Posterior vena cava (tissue), 2 donors: Measurements from ENCODE around the gene UBXN4. TPM values are rescaled to one million over a fixed set of nuclear protein-coding genes. Genes with fewer than 3 reads are reported as not detected.
"Not testable (repeated sequence)": the region's sequence is repeated elsewhere in the genome, so short reads cannot be mapped to it uniquely, and the experiment has no call there.

Experiments
- DNase-seq: peaks from one replicate; pipeline ENCODE4 v3.0.0-alpha.2; 2020; ENCODE audit warnings: low spot score
- intact Hi-C, 2 donors: fragments of 100-400 bp; cut with DNase I; formaldehyde crosslinking; loops; one replicate each; pipeline versions ENCODE4 v1.14.1 to v1.14.2; 2022 to 2023
- long read RNA-seq, 2 donors: library from polyadenylated mRNA; unstranded; transcript quantifications; one replicate each; pipeline ENCODE4 v2.0.0, GENCODE V29; 2020 to 2021
- total RNA-seq, 2 donors: library from RNA; stranded (reverse); fragmentation: NEBNext Ultra II Directional; extraction: Animal tissue kit (Norgen Biotek cat#: 25700); gene quantifications; one replicate each; pipeline ENCODE4 v1.2.1, GENCODE V29; 2021
- donor health status: DM: yes; HTN: yes; CAD: no.
- donor health status: DM: yes; HTN: yes; CAD: no.

The UBXN4 gene
- 10 to 100 TPM; 83.6 to 88.3 TPM for total RNA-seq
- long read RNA-seq, donor 1, full-length matches to known transcripts = 6 of 26 reads
- long read RNA-seq, donor 1, partial matches to known transcripts = 18 of 26 reads
- long read RNA-seq, donor 1, other reads (novel, unspliced or antisense) = 2 of 26 reads
- long read RNA-seq, donor 2, partial matches to known transcripts = 81 of 116 reads
- long read RNA-seq, donor 2, other reads (novel, unspliced or antisense) = 33 of 116 reads

GRCh38 chr2:135741395-135742324 is at the start of gene UBXN4:
Gene UBXN4 (plus strand): TSS chr2:135741855. CDS start chr2:135741930, 75 bp downstream.
- DNase-seq = peak; percentile 99

GRCh38 chr2:135694711-135695110 is 46.9 kb upstream of the UBXN4 start:
- DNase-seq = no peak
- intact Hi-C loops = no loop called here

More at GRCh38 chr2:135741395-135742324, at the start of gene UBXN4:
- intact Hi-C loops = no loop called here

GRCh38 chr2:135698838-135699237 is 42.8 kb upstream of the UBXN4 start:
- intact Hi-C loops = no loop called here

GRCh38 chr2:135701442-135701841 is 40.2 kb upstream of the UBXN4 start:
- DNase-seq = no peak
- intact Hi-C loops = no loop called here

More at GRCh38 chr2:135698838-135699237, 42.8 kb upstream of the UBXN4 start:
- DNase-seq = no peak

- intact Hi-C loops = no loop called here
- DNase-seq = no peak
Observed at GRCh38 chr2:135703300-135703699, 38.4 kb upstream of the UBXN4 start.

GRCh38 chr2:135704075-135704474 is 37.6 kb upstream of the UBXN4 start:
- not testable (repeated sequence) for DNase-seq

GRCh38 chr2:135708159-135708558 is 33.5 kb upstream of the UBXN4 start:
- intact Hi-C loops = no loop called here
- no peak for DNase-seq

More at GRCh38 chr2:135704075-135704474, 37.6 kb upstream of the UBXN4 start:
- intact Hi-C loops = not testable (repeated sequence)

- intact Hi-C loops = loop anchor here (10.0 kb wide), 1 partner anchor 705 kb away; no protein-coding TSS in a partner anchor
- peak; percentile 85 for DNase-seq
Observed at GRCh38 chr2:135709992-135710391, 31.7 kb upstream of the UBXN4 start.

- intact Hi-C loops = loop anchor here (10.0 kb wide), 1 partner anchor 710 kb away; no protein-coding TSS in a partner anchor
- DNase-seq = not testable (repeated sequence)
Observed at GRCh38 chr2:135715086-135715485, 26.6 kb upstream of the UBXN4 start.

- DNase-seq = no peak
- intact Hi-C loops = no loop called here
Observed at GRCh38 chr2:135728064-135728743, 13.5 kb upstream of the UBXN4 start.

- no peak for DNase-seq
- intact Hi-C loops = no loop called here
Observed at GRCh38 chr2:135732561-135732960, 9.1 kb upstream of the UBXN4 start.

GRCh38 chr2:135733045-135733444 is 8.6 kb upstream of the UBXN4 start:
- DNase-seq = no peak
- intact Hi-C loops = no loop called here

- intact Hi-C loops = no loop called here
Observed at GRCh38 chr2:135736546-135736945, 5.1 kb upstream of the UBXN4 start.

GRCh38 chr2:135740206-135740605 is 1.4 kb upstream of the UBXN4 start:
- intact Hi-C loops = no loop called here
- no peak for DNase-seq

More at GRCh38 chr2:135736546-135736945, 5.1 kb upstream of the UBXN4 start:
- no peak for DNase-seq

- intact Hi-C loops = no loop called here
- no peak for DNase-seq
Observed at GRCh38 chr2:135741043-135741394, 636 bp upstream of the UBXN4 start.

GRCh38 chr2:135742325-135742757 is 686 bp downstream of the UBXN4 start:
- intact Hi-C loops = no loop called here
- no peak for DNase-seq

- intact Hi-C loops = no loop called here
Observed at GRCh38 chr2:135743860-135744259, 2.2 kb downstream of the UBXN4 start.

GRCh38 chr2:135744760-135745314 is 3.2 kb downstream of the UBXN4 start:
- no peak for DNase-seq
- intact Hi-C loops = no loop called here

More at GRCh38 chr2:135743860-135744259, 2.2 kb downstream of the UBXN4 start:
- no peak for DNase-seq

- intact Hi-C loops = no loop called here
Observed at GRCh38 chr2:135745545-135745944, 3.9 kb downstream of the UBXN4 start.

More at GRCh38 chr2:135745545-135745944, 3.9 kb downstream of the UBXN4 start:
- no peak for DNase-seq
